ENCODE data around the gene ASPN. TPM values are rescaled to one million over a fixed set of nuclear protein-coding genes. Genes with fewer than 3 reads are reported as not detected.

ASPN gene
- 1.1 and 1.2 TPM in 2 replicates for total RNA-seq

GRCh38 chr9:92482329-92482728, at the start of gene ASPN:
ASPN (minus strand) TSS chr9:92482506.
- Histone ChIP-seq H3K4me2 (ENCODE audit: insufficient read depth, low read length) (peak within 1 kb of the TSS; percentile 3), H3K9me3 (ENCODE audit: low read depth, low read length) (no peaks in the 10 kb centered on the region), H3K36me3 (ENCODE audit: insufficient read depth, low read length) (no peaks in the 10 kb centered on the region), H3K4me1 (ENCODE audit: insufficient read depth, low read length) (peaks cover 21% of the 10 kb centered on the region), H3K4me3 (ENCODE audit: insufficient read depth, low read length) (no peak within 1 kb of the TSS), H3K27ac (ENCODE audit: low read depth, low read length) (no peak within 1 kb of the TSS), H4K20me1 (ENCODE audit: insufficient read depth, low read length) (no peaks in the 10 kb centered on the region), H3K27me3 (ENCODE audit: insufficient read depth, low read length) (no peaks in the 10 kb centered on the region), H3K79me2 (ENCODE audit: insufficient read depth, low read length) (no peaks in the 10 kb centered on the region), H2AFZ (ENCODE audit: low read length) (peak within 1 kb of the TSS; percentile 77)
- DNase-seq (ENCODE audit: insufficient read length, low spot score, missing footprints): no peak
- no peak for TF ChIP-seq CTCF (IDR thresholded peaks at IDR 0.05; ENCODE audit: extremely low read depth, low read depth, low read length)

- Histone ChIP-seq H3K36me3 (ENCODE audit: insufficient read depth, low read length) (no peaks in the 10 kb centered on the region), H3K4me3 (ENCODE audit: insufficient read depth, low read length) (no peak overlapping the region), H3K79me2 (ENCODE audit: insufficient read depth, low read length) (no peaks in the 10 kb centered on the region), H3K9me3 (ENCODE audit: low read depth, low read length) (no peaks in the 10 kb centered on the region), H4K20me1 (ENCODE audit: insufficient read depth, low read length) (no peaks in the 10 kb centered on the region), H2AFZ (ENCODE audit: low read length) (no peak overlapping the region), H3K27ac (ENCODE audit: low read depth, low read length) (no peak overlapping the region), H3K27me3 (ENCODE audit: insufficient read depth, low read length) (no peaks in the 10 kb centered on the region), H3K4me1 (ENCODE audit: insufficient read depth, low read length) (peaks cover 9% of the 10 kb centered on the region), H3K4me2 (ENCODE audit: insufficient read depth, low read length) (no peak overlapping the region)
- no peak for TF ChIP-seq CTCF (IDR thresholded peaks at IDR 0.05; ENCODE audit: extremely low read depth, low read depth, low read length)
- DNase-seq (ENCODE audit: insufficient read length, low spot score, missing footprints): no peak
Measured at GRCh38 chr9:92530893-92531292, 48.6 kb upstream of the ASPN start.

GRCh38 chr9:92529124-92529523, 46.8 kb upstream of the ASPN start:
- no peak overlapping the region for H3K4me3 ChIP-seq (ENCODE audit: insufficient read depth, low read length)
- no peaks in the 10 kb centered on the region for H3K9me3 ChIP-seq (ENCODE audit: low read depth, low read length)
- H3K4me2 ChIP-seq (ENCODE audit: insufficient read depth, low read length): no peak overlapping the region
- H3K79me2 ChIP-seq (ENCODE audit: insufficient read depth, low read length): no peaks in the 10 kb centered on the region
- H2AFZ ChIP-seq (ENCODE audit: low read length): no peak overlapping the region
- no peaks in the 10 kb centered on the region for H4K20me1 ChIP-seq (ENCODE audit: insufficient read depth, low read length)
- H3K27me3 ChIP-seq (ENCODE audit: insufficient read depth, low read length): no peaks in the 10 kb centered on the region
- no peaks in the 10 kb centered on the region for H3K36me3 ChIP-seq (ENCODE audit: insufficient read depth, low read length)
- no peak overlapping the region for H3K27ac ChIP-seq (ENCODE audit: low read depth, low read length)
- DNase-seq (ENCODE audit: insufficient read length, low spot score, missing footprints): no peak
- no peaks in the 10 kb centered on the region for H3K4me1 ChIP-seq (ENCODE audit: insufficient read depth, low read length)
- no peak for TF ChIP-seq CTCF (IDR thresholded peaks at IDR 0.05; ENCODE audit: extremely low read depth, low read depth, low read length)

- Histone ChIP-seq H3K4me3 (ENCODE audit: insufficient read depth, low read length) (no peak overlapping the region), H3K36me3 (ENCODE audit: insufficient read depth, low read length) (no peaks in the 10 kb centered on the region), H3K79me2 (ENCODE audit: insufficient read depth, low read length) (no peaks in the 10 kb centered on the region), H4K20me1 (ENCODE audit: insufficient read depth, low read length) (no peaks in the 10 kb centered on the region), H3K4me2 (ENCODE audit: insufficient read depth, low read length) (no peak overlapping the region), H3K9me3 (ENCODE audit: low read depth, low read length) (no peaks in the 10 kb centered on the region), H3K4me1 (ENCODE audit: insufficient read depth, low read length) (no peaks in the 10 kb centered on the region), H3K27ac (ENCODE audit: low read depth, low read length) (no peak overlapping the region), H3K27me3 (ENCODE audit: insufficient read depth, low read length) (no peaks in the 10 kb centered on the region), H2AFZ (ENCODE audit: low read length) (no peak overlapping the region)
- no peak for TF ChIP-seq CTCF (IDR thresholded peaks at IDR 0.05; ENCODE audit: extremely low read depth, low read depth, low read length)
- no peak for DNase-seq (ENCODE audit: insufficient read length, low spot score, missing footprints)
Measured at GRCh38 chr9:92528522-92528849, 46.2 kb upstream of the ASPN start.
